ENCODE data around the gene KCNK16.

Gene KCNK16

DNA sequence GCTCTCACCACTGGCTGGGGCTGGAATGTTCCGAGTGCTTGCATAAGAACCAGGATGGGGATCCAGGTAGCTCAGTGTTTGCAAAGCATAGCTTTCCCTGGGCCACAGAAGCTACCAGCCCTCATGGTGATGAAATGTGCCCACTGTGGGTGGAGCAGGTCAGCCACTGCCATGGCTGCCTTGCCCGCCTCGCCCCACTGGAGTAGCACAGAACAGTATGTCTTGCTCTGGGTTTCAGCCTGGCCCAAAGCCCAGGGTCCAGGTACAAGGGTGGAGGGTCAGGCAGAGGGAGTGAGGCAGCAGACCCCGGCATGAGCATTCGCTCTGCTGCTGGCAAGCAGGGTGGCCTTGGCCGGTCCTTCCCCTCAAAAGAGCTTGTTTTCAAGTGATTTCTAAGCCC, 43.0 kb downstream of the KCNK16 start:
- Histone ChIP-seq H3K4me3 (ENCODE audit: low read depth, low read length) (no peak overlapping the region), H3K9me3 (ENCODE audit: control insufficient read depth, insufficient read depth, low read depth, low read length) (no peaks in the 10 kb centered on the region), H3K36me3 (ENCODE audit: control insufficient read depth in 2 of 2, insufficient read depth in 1 of 2, low read length in 2 of 2) (no peaks in the 10 kb centered on the region), H3K27ac (ENCODE audit: extremely low read depth, low read depth, low read length) (no peak overlapping the region), H3K4me1 (ENCODE audit: control insufficient read depth, insufficient read depth, low read length) (peaks cover 3% of the 10 kb centered on the region)
- ChIA-PET POLR2A (no interaction called here), CTCF (no interaction called here)
- TF ChIP-seq ZNF324 (tag by site-specific recombination; IDR thresholded peaks at IDR 0.05) (no peak), KLF10 (tag by site-specific recombination; IDR thresholded peaks at IDR 0.05) (no peak), SP7 (tag by site-specific recombination; IDR thresholded peaks at IDR 0.05) (no peak), WT1 (tag by site-specific recombination; IDR thresholded peaks at IDR 0.05) (no peak), MYNN (tag by site-specific recombination; IDR thresholded peaks at IDR 0.05; ENCODE audit: borderline replicate concordance) (no peak), KLF8 (tag by site-specific recombination; IDR thresholded peaks at IDR 0.05) (no peak), MZF1 (tag by site-specific recombination; IDR thresholded peaks at IDR 0.05; ENCODE audit: borderline replicate concordance) (no peak), ZNF335 (tag by site-specific recombination; conservative IDR thresholded peaks at IDR 0.05) (no peak), ZNF121 (tag by site-specific recombination; IDR thresholded peaks at IDR 0.05) (no peak), ZNF610 (tag by site-specific recombination; IDR thresholded peaks at IDR 0.05; ENCODE audit: borderline replicate concordance) (no peak), ZNF214 (tag by site-specific recombination; IDR thresholded peaks at IDR 0.05; ENCODE audit: borderline replicate concordance) (no peak), SP3 (tag by site-specific recombination; IDR thresholded peaks at IDR 0.05) (no peak), ZNF341 (tag by site-specific recombination; IDR thresholded peaks at IDR 0.05; ENCODE audit: low read depth) (no peak), ZNF239 (tag by site-specific recombination; IDR thresholded peaks at IDR 0.05) (no peak), ZNF221 (tag by site-specific recombination; IDR thresholded peaks at IDR 0.05; ENCODE audit: borderline replicate concordance) (no peak), GLI4 (tag by site-specific recombination; IDR thresholded peaks at IDR 0.05) (no peak), ZNF585B (tag by site-specific recombination; IDR thresholded peaks at IDR 0.05) (no peak), ZNF830 (tag by site-specific recombination; IDR thresholded peaks at IDR 0.05; ENCODE audit: low read depth) (no peak)
- TF ChIP-seq, protein P1, sequence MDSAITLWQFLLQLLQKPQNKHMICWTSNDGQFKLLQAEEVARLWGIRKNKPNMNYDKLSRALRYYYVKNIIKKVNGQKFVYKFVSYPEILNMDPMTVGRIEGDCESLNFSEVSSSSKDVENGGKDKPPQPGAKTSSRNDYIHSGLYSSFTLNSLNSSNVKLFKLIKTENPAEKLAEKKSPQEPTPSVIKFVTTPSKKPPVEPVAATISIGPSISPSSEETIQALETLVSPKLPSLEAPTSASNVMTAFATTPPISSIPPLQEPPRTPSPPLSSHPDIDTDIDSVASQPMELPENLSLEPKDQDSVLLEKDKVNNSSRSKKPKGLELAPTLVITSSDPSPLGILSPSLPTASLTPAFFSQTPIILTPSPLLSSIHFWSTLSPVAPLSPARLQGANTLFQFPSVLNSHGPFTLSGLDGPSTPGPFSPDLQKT (IDR thresholded peaks at IDR 0.05; ENCODE audit: borderline replicate concordance, low read depth, low read length): no peak
- TF ChIP-seq, protein P2, sequence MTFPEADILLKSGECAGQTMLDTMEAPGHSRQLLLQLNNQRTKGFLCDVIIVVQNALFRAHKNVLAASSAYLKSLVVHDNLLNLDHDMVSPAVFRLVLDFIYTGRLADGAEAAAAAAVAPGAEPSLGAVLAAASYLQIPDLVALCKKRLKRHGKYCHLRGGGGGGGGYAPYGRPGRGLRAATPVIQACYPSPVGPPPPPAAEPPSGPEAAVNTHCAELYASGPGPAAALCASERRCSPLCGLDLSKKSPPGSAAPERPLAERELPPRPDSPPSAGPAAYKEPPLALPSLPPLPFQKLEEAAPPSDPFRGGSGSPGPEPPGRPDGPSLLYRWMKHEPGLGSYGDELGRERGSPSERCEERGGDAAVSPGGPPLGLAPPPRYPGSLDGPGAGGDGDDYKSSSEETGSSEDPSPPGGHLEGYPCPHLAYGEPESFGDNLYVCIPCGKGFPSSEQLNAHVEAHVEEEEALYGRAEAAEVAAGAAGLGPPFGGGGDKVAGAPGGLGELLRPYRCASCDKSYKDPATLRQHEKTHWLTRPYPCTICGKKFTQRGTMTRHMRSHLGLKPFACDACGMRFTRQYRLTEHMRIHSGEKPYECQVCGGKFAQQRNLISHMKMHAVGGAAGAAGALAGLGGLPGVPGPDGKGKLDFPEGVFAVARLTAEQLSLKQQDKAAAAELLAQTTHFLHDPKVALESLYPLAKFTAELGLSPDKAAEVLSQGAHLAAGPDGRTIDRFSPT (tag by site-specific recombination; IDR thresholded peaks at IDR 0.05): no peak

DNA sequence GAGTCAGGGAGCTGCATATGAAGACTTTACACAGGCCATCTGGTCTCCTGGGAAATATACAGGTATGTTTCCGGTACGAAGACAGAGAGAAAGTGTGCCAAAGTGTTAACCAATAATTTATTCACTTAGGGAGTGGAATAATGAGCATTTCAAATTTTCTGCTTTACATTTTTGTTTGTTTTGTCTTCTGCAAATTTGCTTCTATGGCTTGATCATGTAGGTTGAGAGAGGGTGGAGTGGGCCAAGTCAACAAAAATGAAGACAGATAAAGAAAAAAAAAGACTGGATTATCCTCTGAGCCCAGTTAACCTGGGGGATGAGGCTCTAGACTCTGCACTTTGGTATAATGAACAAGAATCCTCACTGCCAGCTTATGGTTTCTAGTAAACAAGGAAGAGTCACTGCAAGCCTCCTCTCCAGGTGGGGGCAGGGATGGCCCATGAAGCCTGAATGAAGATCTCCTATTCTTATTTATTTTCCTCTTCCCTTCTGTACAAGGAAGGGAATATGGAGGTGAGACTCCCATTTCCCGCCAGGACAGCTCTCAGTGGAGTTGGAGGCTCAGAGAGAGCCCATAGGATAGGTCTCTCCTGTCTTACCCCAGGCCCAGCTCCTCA, 46.0 kb downstream of the KCNK16 start:
- Histone ChIP-seq H3K27ac (ENCODE audit: extremely low read depth, low read depth, low read length) (no peak overlapping the region), H3K9me3 (ENCODE audit: control insufficient read depth, insufficient read depth, low read depth, low read length) (no peaks in the 10 kb centered on the region), H3K4me1 (ENCODE audit: control insufficient read depth, insufficient read depth, low read length) (peaks cover 3% of the 10 kb centered on the region), H3K36me3 (ENCODE audit: control insufficient read depth in 2 of 2, insufficient read depth in 1 of 2, low read length in 2 of 2) (no peaks in the 10 kb centered on the region), H3K4me3 (ENCODE audit: low read depth, low read length) (no peak overlapping the region)
- TF ChIP-seq ZBTB17 (tag by site-specific recombination; IDR thresholded peaks at IDR 0.05) (no peak), EGR2 (tag by site-specific recombination; IDR thresholded peaks at IDR 0.05; ENCODE audit: low read depth) (peak; percentile 57; the same call in 1 of the 2 replicates), ZFHX2 (tag by site-specific recombination; conservative IDR thresholded peaks at IDR 0.05) (peak; percentile 19; the same call in 1 of the 2 replicates), ZNF394 (tag by site-specific recombination; IDR thresholded peaks at IDR 0.05; ENCODE audit: borderline replicate concordance) (no peak), ZNF529 (tag by site-specific recombination; IDR thresholded peaks at IDR 0.05; ENCODE audit: insufficient replicate concordance) (no peak)
- TF ChIP-seq, protein P3, sequence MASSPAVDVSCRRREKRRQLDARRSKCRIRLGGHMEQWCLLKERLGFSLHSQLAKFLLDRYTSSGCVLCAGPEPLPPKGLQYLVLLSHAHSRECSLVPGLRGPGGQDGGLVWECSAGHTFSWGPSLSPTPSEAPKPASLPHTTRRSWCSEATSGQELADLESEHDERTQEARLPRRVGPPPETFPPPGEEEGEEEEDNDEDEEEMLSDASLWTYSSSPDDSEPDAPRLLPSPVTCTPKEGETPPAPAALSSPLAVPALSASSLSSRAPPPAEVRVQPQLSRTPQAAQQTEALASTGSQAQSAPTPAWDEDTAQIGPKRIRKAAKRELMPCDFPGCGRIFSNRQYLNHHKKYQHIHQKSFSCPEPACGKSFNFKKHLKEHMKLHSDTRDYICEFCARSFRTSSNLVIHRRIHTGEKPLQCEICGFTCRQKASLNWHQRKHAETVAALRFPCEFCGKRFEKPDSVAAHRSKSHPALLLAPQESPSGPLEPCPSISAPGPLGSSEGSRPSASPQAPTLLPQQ (tag by site-specific recombination; IDR thresholded peaks at IDR 0.05): no peak
- ChIA-PET POLR2A (no interaction called here), CTCF (interaction anchor here (2.6 kb wide), 1 partner anchor 26 kb away, joined by 8 read pairs; no protein-coding TSS in a partner anchor)

Data from HEK293 (cell line).